Activated CD4-positive, alpha-beta T cell treated with anti-CD3 and anti-CD28 coated beads, Interleukin-2, amount 50 U/mL, for 24 hours (primary cell): Measurements from ENCODE around the gene CMTR1.

Source experiments
- DNase-seq, 2 donors: peaks; one replicate each; pipeline ENCODE4 v3.0.0-alpha.2; 2020; ENCODE audit warnings: low read depth in 1 of 2, low spot score in 1 of 2

CMTR1 gene

DNA sequence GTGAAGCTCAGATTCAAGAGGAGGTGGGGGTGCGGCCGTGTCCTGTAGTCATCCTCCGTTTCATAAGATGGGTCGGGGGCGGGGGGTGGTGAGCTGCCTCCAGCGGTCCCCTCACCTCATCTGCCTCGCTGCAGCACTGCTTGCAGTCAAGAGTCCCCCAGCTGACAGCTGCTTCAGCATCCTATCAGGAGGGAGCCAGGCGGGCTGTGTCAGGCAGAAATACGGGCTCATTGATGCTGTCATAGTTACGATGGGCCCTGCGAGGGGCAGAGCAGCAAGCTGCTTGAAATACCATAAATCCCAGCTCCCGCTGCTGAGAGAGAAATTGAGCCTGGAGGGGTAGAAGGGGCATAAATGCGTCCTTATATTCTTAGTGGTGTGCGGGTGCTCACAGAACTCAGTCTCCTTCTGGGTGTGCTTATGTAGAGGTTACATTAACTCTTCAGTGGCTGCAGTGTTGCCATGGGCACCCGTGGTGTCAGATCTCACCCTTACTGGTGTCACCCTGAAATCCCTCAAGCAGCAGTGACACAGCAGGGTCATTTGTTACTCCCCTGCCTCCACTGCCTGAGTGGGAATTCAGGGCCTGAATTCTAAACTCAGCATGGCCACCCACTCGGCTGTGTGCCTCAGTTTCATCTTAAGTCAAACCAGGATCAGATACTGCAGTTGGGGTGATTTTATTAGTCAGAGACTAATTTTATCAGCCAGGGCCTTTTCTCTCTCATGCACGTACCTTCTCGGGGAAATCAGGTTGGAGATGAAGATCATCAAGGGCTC, 44.8 kb downstream of the CMTR1 start:
- DNase-seq: no peak

DNA sequence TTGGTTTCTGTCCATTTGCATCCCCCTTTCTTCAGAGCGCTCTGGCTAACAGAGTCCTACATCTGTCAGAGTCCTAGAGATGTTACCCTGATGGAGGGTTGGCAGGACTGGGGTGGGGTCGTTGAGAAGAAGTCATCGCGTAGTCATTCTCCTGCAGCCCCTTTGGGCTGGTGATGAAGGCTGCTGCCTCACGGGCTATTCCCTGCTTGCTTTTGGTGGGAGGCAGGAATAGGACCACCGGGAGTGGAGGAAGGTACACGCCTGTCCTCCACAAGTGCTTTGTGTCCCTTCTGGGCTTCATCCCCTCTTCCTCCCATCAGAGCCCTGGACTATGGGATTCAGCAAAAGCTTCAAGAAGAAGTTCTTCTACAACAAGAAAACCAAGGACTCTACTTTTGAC, 45.8 kb downstream of the CMTR1 start:
- no peak for DNase-seq

DNA sequence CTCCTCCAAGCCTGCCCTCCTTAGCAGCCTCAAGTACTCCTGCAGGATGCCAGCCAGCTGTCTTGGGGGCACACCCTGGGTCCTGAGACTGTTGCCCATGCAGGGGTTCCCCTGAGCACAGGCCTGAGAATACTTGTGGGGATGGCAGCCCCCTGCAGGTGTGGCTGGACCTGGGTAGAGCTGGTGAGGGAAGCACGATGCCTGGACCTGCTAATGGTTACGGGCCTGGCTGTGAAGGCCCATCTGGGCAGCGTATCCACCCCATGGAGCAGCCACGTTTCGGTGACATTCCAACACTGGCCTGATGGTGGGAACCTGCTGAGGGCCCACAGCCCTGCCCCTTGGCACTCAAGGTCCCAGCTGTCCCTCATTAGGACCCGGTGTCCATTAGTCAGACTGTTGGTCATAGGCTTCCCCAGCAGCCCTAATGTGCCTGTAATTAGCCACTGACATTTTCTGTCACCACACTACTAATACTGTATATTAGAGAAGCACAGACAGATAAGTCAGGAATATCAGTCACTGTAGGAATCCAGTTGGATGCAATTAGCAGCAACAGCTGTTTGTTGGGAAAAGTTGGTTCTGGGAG, 46.3 kb downstream of the CMTR1 start:
- DNase-seq: no peak

DNA sequence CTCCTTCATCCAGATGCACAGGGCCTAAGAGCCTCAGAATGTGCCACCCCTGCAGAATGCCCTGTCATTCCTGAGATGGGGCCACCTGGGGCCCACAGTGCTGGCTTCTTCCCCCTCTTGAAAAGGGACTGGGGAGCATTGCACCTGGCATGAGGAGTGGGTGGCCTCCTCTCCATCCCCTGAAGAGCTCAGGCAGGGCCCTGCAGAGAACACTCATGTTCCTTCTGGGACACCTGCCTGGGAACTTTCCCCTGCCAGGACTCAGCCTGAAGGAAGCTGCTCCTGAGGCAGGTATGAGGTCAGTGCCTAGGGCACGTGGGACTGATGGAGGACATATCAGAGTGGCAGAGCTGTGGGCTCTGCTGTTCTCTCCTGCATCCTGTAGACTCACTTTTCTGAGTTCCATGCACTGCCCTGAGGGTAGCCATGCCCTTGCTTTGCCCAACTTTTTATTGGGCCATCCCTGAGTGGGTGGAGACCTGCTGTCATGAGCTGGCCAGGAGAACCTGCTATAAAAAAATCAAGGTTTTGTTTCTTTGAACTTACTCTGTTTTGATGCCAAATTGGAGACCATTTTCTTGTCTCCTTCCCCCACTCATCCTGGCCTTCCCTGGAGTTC, 47.2 kb downstream of the CMTR1 start:
- no peak for DNase-seq

DNA sequence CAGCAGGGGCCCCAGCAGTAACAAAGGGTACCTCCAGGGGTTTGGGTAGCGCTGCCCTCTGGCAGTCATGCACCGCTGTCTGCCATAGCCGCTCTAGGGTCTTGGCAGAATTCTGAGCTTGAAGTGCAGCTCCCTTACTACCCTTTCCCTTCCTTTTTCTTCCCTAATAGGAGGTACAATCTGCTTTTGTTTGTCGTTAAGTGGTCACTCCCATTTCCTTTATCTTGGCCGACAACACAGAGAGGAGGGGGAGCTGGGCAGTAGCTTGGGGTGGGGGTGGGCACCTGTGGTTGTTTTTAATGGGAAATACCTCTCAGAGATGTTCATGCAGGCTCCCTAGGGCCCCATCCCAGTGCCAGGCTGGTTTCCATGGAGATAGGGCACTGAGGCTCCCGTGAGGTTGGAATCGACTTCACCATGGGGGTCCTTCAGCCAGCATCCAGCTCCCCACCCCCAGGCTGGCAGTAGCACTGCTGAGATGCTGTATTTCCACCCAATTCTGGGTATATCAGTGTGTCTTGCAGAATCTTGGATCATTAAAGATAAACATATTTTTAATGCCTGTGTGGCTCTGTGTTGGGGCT, 48.0 kb downstream of the CMTR1 start:
- no peak for DNase-seq

DNA sequence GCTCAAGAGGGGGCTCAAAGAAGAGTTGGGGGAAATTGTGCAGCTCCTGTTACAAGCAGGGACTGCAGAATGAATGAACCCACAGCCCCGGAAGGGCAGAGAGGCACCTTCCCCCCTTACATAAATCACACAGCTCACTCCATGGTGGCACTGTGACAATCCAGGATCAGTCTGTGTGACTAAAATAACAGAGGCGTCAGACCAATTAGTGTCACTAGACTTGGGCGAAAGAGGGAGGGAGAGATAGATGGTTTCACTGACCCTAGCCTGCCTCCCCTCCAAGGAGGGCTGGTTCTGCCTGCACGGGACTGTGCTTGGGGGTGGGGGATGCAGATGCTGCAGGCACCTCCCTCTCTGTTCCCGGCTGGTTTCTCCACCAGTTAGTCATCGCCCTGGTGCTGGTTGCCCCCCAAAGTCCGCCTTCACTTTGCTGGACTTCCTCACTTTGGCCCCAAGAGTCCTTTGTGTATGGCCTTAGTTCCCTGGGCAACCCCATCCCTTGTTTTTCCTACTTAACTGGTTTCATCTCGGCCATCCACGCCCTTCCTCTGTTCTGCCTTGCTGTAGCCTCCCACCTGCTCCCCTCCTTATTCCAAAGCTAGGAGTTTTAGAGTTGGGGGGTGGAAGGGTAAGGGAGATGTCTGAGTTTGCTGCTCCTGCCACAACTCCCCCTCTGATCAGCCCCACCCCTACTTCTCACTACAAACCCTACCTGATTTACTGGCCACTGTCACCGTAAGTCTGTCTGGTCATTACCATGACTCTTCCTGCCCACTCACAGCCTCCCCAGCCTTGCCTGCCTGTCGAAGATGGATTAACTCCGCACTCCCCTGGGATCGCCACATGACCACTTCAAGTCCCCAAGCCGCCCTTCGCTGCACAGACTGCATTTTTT, 48.9 kb downstream of the CMTR1 start:
- DNase-seq: no peak

DNA sequence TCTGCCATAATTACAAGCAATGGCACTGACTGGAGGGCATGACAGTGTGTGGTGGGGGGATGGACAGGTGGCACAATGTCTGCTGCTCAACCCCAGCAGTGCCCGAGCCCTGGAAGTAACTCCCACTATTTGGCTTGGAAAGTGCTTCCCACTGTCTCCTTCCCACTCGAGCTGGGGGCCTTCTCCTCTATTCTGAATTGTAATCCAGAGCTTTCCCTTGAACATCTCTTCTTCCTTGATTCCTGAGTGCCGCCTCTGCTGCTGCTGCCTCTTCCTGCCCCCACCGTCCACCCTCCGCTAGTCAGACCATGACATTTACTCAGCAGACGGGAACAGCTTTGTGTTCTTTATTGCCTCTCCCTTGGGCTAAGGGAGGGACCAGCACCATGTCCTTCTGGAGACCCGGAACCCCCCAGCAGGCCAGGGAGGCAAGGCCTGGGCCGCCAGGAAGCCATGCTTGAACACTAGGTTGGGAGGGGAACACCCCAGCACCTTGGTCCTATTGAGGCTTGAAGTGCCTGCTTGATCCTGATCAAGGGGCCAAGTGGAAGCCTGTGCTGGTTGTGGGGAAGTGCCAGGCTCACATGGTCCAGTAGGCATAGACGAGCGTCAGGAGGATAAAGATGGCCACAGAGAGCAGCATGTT, 49.7 kb downstream of the CMTR1 start:
- no peak for DNase-seq

DNA sequence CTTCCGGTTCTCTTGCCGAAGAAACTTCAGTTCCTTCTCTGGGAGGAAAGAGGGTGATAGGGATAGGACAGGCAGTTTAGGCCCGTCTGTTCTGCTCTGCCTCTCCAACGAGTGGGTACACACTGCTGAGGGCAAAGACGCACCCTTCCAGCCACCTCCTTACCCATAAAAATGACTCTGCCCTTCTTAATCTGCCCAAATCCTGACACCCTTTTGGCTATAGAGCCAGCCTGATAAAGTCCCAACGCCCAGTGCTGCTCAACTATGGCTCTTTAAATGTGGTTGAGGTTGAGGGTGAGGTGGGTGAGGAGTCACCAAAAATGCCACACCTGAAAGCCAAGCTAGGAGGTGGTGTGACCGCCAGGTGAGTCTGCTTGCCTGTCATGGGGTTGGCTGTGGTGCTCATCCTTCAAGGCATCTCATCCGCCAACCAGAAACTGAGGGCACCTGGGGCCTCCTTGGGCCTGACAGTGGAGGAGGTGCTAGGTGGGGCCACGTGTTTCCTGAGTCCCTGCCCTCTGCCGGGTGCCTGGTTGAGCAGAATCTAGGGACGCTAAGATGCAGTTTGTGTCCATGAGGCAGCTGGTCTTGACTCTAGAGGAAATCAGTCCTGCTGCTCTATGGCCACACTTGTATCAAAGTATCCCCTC, 50.4 kb downstream of the CMTR1 start:
- DNase-seq: no peak

DNA sequence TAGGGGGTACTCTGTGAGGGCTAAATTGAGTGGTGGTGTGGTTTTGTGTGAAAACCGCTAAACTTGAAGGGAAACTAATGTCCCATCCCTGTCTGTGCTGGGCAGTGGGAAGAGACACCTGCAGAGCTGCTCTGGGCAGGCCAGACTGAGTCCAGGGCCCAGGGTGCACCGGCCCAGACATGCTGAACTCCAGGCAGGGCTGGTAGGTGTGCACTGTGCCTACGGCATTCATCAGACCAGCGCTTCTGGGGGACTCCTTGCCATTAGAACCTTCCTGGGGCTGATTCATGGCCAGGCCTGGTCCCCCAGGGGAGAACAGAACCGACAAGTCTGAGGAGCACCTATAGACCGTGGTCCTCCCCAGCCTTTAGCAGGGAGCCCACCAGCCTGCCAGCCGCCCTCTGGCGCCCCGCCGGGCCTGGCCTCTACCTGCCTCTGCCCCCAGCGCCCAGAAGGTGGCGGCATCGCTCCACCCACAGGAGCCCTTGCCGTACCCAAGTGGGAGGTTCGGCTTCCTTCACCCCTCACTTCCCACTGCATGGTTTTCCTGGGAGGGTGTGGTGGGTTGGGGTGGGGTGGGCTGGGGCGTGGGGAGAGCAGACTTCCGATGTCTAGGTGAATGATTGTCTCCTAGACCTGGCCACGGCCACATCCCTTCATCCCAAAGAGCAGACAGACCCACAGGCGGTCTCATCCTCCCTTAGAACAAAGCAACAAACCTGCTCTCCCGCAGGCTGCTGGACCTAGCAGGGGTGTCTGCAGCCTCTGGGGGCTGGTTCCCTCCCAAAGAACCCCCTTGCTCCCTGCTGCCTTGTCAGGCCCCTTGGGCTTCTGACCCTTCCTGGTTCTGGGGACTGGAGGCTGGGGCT, 51.1 kb downstream of the CMTR1 start:
- peak; percentile 68 for DNase-seq

DNA sequence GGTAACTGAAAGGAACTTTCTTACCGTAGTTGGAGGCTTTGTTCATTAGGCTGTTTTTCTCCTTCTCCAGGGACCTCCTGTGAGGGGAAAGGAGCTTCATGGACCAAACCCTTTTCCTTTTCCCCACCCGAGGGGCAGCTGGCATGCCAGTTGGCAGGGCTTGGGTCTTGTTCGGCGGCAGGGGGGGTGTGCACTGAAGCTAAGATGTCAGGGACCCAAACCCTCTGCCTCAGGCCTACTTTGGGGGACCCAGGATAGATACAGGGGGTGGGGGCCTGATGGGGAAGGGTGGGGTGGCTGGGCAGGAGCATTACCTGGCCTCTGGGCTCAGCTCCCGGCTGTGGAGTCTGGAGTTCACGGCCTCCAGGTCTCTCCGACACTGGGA, 51.8 kb downstream of the CMTR1 start:
- DNase-seq: no peak

DNA sequence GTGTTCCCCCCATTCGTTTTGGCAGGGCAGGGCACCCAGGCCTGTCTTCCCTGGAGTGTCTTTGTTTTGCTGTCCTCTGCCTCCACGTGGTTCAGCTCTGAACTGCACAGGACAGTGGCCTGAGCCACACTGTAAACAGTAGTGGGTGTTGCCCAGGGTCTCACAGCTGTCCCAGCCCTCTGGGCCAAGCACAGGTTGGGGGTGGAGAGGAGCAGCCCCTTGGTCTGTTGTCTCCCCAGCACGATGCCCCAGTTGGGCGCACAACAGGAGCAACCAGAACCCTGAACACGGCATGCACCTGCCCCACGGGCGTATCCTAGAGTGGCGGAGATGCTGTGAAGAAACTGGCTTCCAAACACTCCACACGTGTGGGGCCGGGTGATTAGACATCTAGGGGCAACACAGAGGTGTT, 52.3 kb downstream of the CMTR1 start:
- no peak for DNase-seq

DNA sequence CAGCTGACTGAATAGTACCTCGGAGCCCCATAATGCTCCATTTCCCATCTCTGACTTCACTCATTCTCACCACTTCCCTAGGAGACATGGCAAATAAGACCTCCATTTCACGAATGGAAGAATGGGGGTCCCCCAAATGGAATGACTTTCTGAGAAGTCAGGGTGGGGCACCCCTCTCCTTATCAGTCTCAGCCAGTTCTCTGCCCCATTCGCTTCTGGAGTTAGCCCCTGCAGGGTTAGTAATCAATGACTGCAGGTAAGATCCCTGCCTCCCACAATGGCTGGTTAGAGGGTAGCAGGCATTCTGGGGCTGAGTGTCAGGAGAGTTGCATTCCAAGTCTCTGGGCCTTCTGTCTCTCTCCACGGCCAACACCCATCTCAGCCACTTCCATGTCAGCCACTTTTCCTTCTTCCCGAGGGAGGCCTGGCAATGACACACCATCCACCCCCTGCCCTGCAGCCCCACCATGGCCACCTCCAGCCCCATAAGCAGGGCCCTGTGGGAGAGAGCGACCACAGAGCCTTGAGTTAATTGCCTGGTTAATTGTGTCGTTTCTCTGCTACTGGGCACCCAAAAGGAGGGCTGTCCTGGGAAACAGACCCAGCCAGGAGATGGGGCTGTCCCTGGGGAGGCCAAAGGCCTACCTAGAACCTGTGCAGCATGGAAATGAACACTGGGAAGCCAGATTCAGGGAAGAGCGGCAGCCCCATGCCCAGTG, 53.3 kb downstream of the CMTR1 start:
- DNase-seq: no peak

DNA sequence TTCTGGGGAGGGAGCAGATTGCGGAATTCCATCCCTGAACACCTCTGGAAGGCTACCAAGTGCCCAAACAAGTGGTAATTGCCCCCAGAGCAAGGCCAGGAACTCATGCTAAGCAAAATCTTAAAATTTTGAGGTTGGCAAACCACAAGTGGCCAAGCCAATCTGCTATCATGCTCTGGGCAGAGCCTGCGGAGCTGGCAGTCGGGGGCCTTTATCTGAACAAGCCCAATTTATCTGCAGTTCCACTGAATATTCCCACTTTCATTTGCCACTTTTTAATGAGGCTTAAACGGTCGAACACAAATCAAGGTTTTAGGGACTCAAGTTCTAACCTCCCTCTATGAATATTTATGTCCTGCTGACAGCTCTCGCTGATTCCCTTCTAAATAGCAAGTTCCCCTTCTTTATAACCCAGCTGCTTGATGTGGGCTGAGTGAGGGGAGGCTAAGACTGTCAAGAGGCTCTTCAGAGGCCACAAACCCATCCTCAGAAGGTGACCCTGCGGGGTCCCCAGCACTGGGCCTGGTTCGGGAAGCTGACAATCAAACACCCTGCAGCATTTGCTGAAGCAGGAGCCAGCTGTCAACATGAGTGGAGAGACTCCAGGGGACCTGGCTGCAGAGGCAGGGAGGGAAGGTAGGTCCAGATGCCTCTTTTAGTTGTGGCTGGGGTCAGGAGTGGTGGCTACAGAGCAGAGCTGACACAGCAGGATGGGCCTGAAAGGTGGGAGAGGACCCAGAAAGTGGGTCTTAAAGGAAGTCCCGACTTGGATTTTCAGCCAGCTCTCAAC, 54.8 kb downstream of the CMTR1 start:
- no peak for DNase-seq

DNA sequence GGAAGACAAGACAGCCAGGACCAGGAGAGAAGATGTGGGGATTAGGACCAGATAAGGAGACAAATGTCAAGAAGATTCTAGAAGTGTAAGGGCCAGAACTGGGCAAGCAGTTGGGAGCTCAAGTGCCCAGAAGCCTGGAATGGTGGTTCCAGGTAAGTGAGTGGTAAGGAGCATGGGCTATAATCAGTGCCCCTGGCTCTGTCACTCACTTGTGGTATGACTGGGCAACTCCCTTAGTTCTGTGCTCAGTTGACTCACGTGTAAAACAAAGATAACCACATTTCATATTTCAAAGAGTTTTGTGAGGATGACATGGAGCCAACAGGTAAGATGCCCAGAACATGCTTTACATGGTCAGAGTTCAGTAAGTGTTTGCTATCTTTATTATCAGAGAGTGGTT, 55.5 kb downstream of the CMTR1 start:
- no peak for DNase-seq

DNA sequence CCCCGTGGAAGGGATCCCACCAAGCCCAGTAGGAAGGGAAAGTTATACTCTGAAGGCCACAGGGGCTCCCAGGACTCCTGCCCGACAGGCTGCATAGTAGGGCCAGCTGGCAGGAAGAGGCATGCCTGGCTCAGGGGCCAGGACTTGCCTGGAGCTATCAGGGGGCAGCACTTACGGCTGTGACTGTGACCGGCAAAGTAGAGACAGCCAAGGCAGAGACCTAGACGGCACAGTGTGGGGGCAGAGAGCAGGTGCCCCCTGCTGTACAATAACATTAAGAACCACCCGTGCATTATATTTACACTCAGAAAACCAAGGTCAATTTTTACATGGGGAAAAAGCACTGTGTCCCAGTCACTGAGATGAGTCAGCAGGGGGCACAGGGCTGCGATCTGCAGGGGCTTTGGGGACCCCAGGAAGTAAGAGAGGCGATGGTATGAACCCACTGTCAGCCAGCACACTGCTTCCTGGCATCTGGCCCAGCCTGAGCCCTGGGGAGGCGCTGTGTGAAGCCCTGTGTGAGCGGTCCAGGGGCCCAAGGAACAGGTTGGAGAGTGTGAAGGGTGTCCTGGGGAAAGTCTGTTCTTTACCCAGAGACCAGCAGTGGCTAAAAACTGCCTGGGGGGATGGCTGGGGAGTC, 56.8 kb downstream of the CMTR1 start:
- no peak for DNase-seq

DNA sequence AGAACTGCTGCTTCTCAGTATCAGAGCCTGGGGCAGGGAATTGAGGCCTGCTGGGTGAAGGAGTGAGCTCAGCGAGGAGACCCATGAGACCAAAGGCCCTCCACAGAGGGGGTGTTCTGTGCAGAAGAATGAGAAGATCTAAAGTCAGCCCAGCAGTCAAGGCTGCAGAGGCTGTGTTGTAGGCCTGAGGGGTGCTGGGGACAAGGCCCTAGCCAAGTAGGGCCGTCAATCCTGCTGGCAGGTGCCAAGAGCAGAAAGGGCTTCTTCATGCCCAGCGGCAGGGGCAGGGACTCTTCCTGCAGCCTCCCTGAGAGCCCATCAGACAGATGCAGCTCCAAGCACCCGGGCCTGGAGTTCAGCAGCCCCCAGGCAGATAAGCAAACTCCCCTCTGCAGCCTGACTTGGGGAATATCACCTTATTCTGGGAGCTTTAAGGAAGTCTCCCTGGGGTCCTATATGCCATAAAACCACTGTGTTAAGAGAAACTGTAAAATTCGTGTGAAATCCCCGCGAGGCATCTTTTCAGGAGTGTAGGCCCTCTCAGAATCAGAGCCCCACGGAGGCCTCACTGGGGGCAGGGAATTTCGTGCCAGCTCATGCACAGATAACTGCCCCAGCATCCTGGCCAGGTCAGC, 57.6 kb downstream of the CMTR1 start:
- no peak for DNase-seq
